ENCODE results near the gene DMRT2.

DMRT2 gene

DNA sequence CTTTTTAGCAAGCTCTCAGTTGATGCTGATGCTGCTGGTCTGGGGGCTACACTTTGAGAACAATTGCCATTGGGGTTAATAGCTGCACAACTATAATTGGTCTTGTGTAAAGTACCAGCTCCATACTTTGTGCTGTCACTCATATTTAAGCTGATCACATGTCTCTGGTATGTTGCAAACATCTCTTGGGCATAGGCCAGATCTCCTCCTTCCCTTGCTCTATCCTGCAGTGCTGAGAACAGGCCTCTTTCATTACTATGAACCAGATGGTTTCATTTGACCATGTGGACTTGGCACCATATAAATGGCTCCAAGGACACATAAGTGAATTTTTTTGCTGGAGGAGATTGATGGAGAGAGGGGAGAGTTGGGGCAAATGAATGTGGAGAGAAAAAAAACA, 48.4 kb downstream of the DMRT2 start:
- DNase-seq = no peak

- no peak for DNase-seq
Observed at GRCh38 chr9:1100201-1100600, 50.0 kb downstream of the DMRT2 start.

GRCh38 chr9:1100945-1101344, 50.8 kb downstream of the DMRT2 start:
- DNase-seq = no peak

- no peak for DNase-seq
Observed at GRCh38 chr9:1101846-1102641, 51.9 kb downstream of the DMRT2 start.

- no peak for DNase-seq
Observed at GRCh38 chr9:1102642-1102970, 52.4 kb downstream of the DMRT2 start.
